T-helper 17 cell (primary cell): ENCODE measurements around the gene STXBP1. TPM values are rescaled to one million over a fixed set of nuclear protein-coding genes. Genes with fewer than 3 reads are reported as not detected.

Experiments
- total RNA-seq, 4 donors: library from RNA in 2 of 4; stranded (reverse) in 2 of 4; gene quantifications; one replicate each; pipeline ENCODE4 v1.2.3 and lab custom pipeline; 2022 to 2026

Gene STXBP1
- total RNA-seq, 2 donors from 2014 or later = 6.3 to 8.4 TPM

Other genes starting within 250 kb of the STXBP1 start
- gene SLC2A8, start 215.1 kb upstream of the STXBP1 start, total RNA-seq = 1 to 10 TPM; 3.0 to 4.3 TPM
- 1 to 10 TPM; 7.9 to 8.4 TPM for gene ZNF79, start 187.9 kb upstream of the STXBP1 start, total RNA-seq
- 1,000 to 10,000 TPM; 1,506 to 1,597 TPM for gene RPL12, start 160.9 kb upstream of the STXBP1 start, total RNA-seq
- 10 to 100 TPM; 19.6 to 22.2 TPM for gene LRSAM1, start 160.8 kb upstream of the STXBP1 start, total RNA-seq
- gene CFAP157, start 94.7 kb downstream of the STXBP1 start, total RNA-seq = under 1 TPM in 1 of 2 donors, not detected in 1; 0.27 TPM
- 1 to 10 TPM; 6.6 to 6.7 TPM for gene PTRH1, start 103.4 kb downstream of the STXBP1 start, total RNA-seq
- 1 to 10 TPM; 3.7 to 4.3 TPM for gene TTC16, start 103.8 kb downstream of the STXBP1 start, total RNA-seq
- 10 to 100 TPM in 1 of 2 donors, 1 to 10 TPM in 1; 9.4 to 10.5 TPM for gene TOR2A, start 123.0 kb downstream of the STXBP1 start, total RNA-seq
- gene SH2D3C, start 166.4 kb downstream of the STXBP1 start, total RNA-seq = 10 to 100 TPM; 15.9 to 27.2 TPM
- gene CDK9, start 173.8 kb downstream of the STXBP1 start, total RNA-seq = 100 to 1,000 TPM; 107 to 123 TPM
- gene FPGS, start 190.6 kb downstream of the STXBP1 start, total RNA-seq = 10 to 100 TPM; 71.2 to 80.6 TPM
- gene ENG, start 242.4 kb downstream of the STXBP1 start, total RNA-seq = 1 to 10 TPM; 3.2 to 6.4 TPM